B cell (primary cell): ENCODE measurements around the gene POGZ.

Source experiments
- CTCF ChIP-seq: fragments of 200-600 bp; IDR thresholded peaks from one replicate; pipeline ENCODE4 v1.8.0; 2022; ENCODE audit warnings: antibody characterized with exemption, mild to moderate bottlenecking
- EZH2 ChIP-seq: IDR thresholded peaks from 2 replicates; pipeline ENCODE4 v1.6.1; 2012; ENCODE audit warnings: borderline replicate concordance, low read depth, mild to moderate bottlenecking, moderate library complexity, low read length; ENCODE audit not compliant: insufficient read depth, poor library complexity, severe bottlenecking

- TF ChIP-seq CTCF (no peak), EZH2 (no peak)
Observed at GRCh38 chr1:151436985-151437384, 22.3 kb downstream of the POGZ start.
